ENCODE measurements around the gene TBX21.

Gene TBX21

GRCh38 chr17:47721725-47722124 is 11.3 kb upstream of the TBX21 start:
- no peak overlapping the region for H4K91ac ChIP-seq (ENCODE audit: low read depth, low read length)

GRCh38 chr17:47724705-47725104 is 8.3 kb upstream of the TBX21 start:
- no peaks in the 10 kb centered on the region for H3K79me1 ChIP-seq (ENCODE audit: low read length)
- H3K4ac ChIP-seq (ENCODE audit: low read depth, low read length): no peak overlapping the region
- no peak overlapping the region for H3K9ac ChIP-seq (ENCODE audit: low read length)
- H3K27ac ChIP-seq (ENCODE audit: low read depth, low read length): no peak overlapping the region
- H2AFZ ChIP-seq (ENCODE audit: insufficient read depth, low read length, poor library complexity): no peak overlapping the region
- H2BK12ac ChIP-seq (ENCODE audit: low read length): no peak overlapping the region
- no peak overlapping the region for H4K12ac ChIP-seq (ENCODE audit: low read depth, low read length)
- no peak overlapping the region for H4K91ac ChIP-seq (ENCODE audit: low read depth, low read length)
- H3K27me3 ChIP-seq (ENCODE audit: insufficient read depth, low read length): peaks cover 8% of the 10 kb centered on the region
- H2AK5ac ChIP-seq (ENCODE audit: low read length): no peak overlapping the region
- no peak overlapping the region for H3K4me3 ChIP-seq (ENCODE audit: low read depth, low read length)
- H3K4me2 ChIP-seq (ENCODE audit: low read length): no peak overlapping the region
- H2BK5ac ChIP-seq (ENCODE audit: low read depth, low read length, poor library complexity): no peak overlapping the region
- DNase-seq: no peak
- no peaks in the 10 kb centered on the region for H3K36me3 ChIP-seq (ENCODE audit: control insufficient read depth in 1 of 2, insufficient read depth in 2 of 2, low read length in 2 of 2)
- H3K14ac ChIP-seq (ENCODE audit: low read length): no peak overlapping the region
- H3K4me1 ChIP-seq (ENCODE audit: control insufficient read depth in 1 of 2, insufficient read depth in 2 of 2, low read length in 2 of 2): peaks cover 0 to 3% of the 10 kb centered on the region in 2 experiments
- no peak overlapping the region for H2BK120ac ChIP-seq (ENCODE audit: insufficient read depth, low read length, poor library complexity)
- H3K9me3 ChIP-seq (ENCODE audit: insufficient read depth, low read depth, low read length): peaks cover 2% of the 10 kb centered on the region
- H4K8ac ChIP-seq (ENCODE audit: low read depth, low read length): no peak overlapping the region
- no peaks in the 10 kb centered on the region for H3K79me2 ChIP-seq (ENCODE audit: control insufficient read depth, insufficient read depth, low read length, poor library complexity)
- no peak overlapping the region for H3K23ac ChIP-seq (ENCODE audit: low read length)
- WGBS (ENCODE audit: extremely low coverage, insufficient coverage, insufficient read length): no CpG with 5 or more reads among the region's 2 CpGs
- H3K18ac ChIP-seq (ENCODE audit: low read length): no peak overlapping the region

More at GRCh38 chr17:47721725-47722124, 11.3 kb upstream of the TBX21 start:
- no peak for DNase-seq
- Histone ChIP-seq H3K4ac (ENCODE audit: low read depth, low read length) (no peak overlapping the region), H3K9me3 (ENCODE audit: insufficient read depth, low read depth, low read length) (peaks cover 2% of the 10 kb centered on the region), H2BK120ac (ENCODE audit: insufficient read depth, low read length, poor library complexity) (no peak overlapping the region), H3K14ac (ENCODE audit: low read length) (no peak overlapping the region), H2AK5ac (ENCODE audit: low read length) (no peak overlapping the region), H3K36me3 (ENCODE audit: control insufficient read depth in 1 of 2, insufficient read depth in 2 of 2, low read length in 2 of 2) (no peaks in the 10 kb centered on the region), H3K27me3 (ENCODE audit: insufficient read depth, low read length) (peaks cover 8% of the 10 kb centered on the region), H4K12ac (ENCODE audit: low read depth, low read length) (no peak overlapping the region), H3K23ac (ENCODE audit: low read length) (no peak overlapping the region), H4K8ac (ENCODE audit: low read depth, low read length) (no peak overlapping the region), H3K4me3 (ENCODE audit: low read depth, low read length) (no peak overlapping the region), H3K27ac (ENCODE audit: low read depth, low read length) (no peak overlapping the region), H3K4me2 (ENCODE audit: low read length) (no peak overlapping the region), H2BK5ac (ENCODE audit: low read depth, low read length, poor library complexity) (no peak overlapping the region), H3K9ac (ENCODE audit: low read length) (no peak overlapping the region), H3K18ac (ENCODE audit: low read length) (no peak overlapping the region), H3K79me1 (ENCODE audit: low read length) (no peaks in the 10 kb centered on the region), H3K79me2 (ENCODE audit: control insufficient read depth, insufficient read depth, low read length, poor library complexity) (no peaks in the 10 kb centered on the region), H3K4me1 (ENCODE audit: control insufficient read depth in 1 of 2, insufficient read depth in 2 of 2, low read length in 2 of 2) (peaks cover 0 to 3% of the 10 kb centered on the region in 2 experiments), H2BK12ac (ENCODE audit: low read length) (no peak overlapping the region), H2AFZ (ENCODE audit: insufficient read depth, low read length, poor library complexity) (no peak overlapping the region)
- WGBS (ENCODE audit: extremely low coverage, insufficient coverage, insufficient read length): no CpG with 5 or more reads among the region's 8 CpGs

- H3K79me2 ChIP-seq (ENCODE audit: control insufficient read depth, insufficient read depth, low read length, poor library complexity): no peaks in the 10 kb centered on the region
- no peak overlapping the region for H2BK5ac ChIP-seq (ENCODE audit: low read depth, low read length, poor library complexity)
- no peak overlapping the region for H3K18ac ChIP-seq (ENCODE audit: low read length)
- no peaks in the 10 kb centered on the region for H3K36me3 ChIP-seq (ENCODE audit: control insufficient read depth in 1 of 2, insufficient read depth in 2 of 2, low read length in 2 of 2)
- WGBS (ENCODE audit: extremely low coverage, insufficient coverage, insufficient read length): no CpG with 5 or more reads among the region's 13 CpGs
- H3K23ac ChIP-seq (ENCODE audit: low read length): no peak overlapping the region
- H2AFZ ChIP-seq (ENCODE audit: insufficient read depth, low read length, poor library complexity): no peak overlapping the region
- no peaks in the 10 kb centered on the region for H3K79me1 ChIP-seq (ENCODE audit: low read length)
- H3K4me3 ChIP-seq (ENCODE audit: low read depth, low read length): no peak overlapping the region
- peaks cover 0 to 3% of the 10 kb centered on the region in 2 experiments for H3K4me1 ChIP-seq (ENCODE audit: control insufficient read depth in 1 of 2, insufficient read depth in 2 of 2, low read length in 2 of 2)
- no peak for DNase-seq
- H4K91ac ChIP-seq (ENCODE audit: low read depth, low read length): no peak overlapping the region
- H3K9me3 ChIP-seq (ENCODE audit: insufficient read depth, low read depth, low read length): peaks cover under 1% of the 10 kb centered on the region
- no peak overlapping the region for H4K8ac ChIP-seq (ENCODE audit: low read depth, low read length)
- H3K4ac ChIP-seq (ENCODE audit: low read depth, low read length): no peak overlapping the region
- H2BK120ac ChIP-seq (ENCODE audit: insufficient read depth, low read length, poor library complexity): no peak overlapping the region
- no peak overlapping the region for H3K14ac ChIP-seq (ENCODE audit: low read length)
- no peak overlapping the region for H2BK12ac ChIP-seq (ENCODE audit: low read length)
- no peak overlapping the region for H3K27ac ChIP-seq (ENCODE audit: low read depth, low read length)
- no peak overlapping the region for H2AK5ac ChIP-seq (ENCODE audit: low read length)
- no peak overlapping the region for H4K12ac ChIP-seq (ENCODE audit: low read depth, low read length)
- peaks cover 5% of the 10 kb centered on the region for H3K27me3 ChIP-seq (ENCODE audit: insufficient read depth, low read length)
- no peak overlapping the region for H3K4me2 ChIP-seq (ENCODE audit: low read length)
- no peak overlapping the region for H3K9ac ChIP-seq (ENCODE audit: low read length)
These were observed 7.5 kb upstream of the TBX21 start for GRCh38 chr17:47725446-47726111.

- DNase-seq: no peak
- WGBS (ENCODE audit: extremely low coverage, insufficient coverage, insufficient read length): no CpG with 5 or more reads among the region's 12 CpGs
These were observed 6.0 kb upstream of the TBX21 start for GRCh38 chr17:47726796-47727703.

More at GRCh38 chr17:47726796-47727703, 6.0 kb upstream of the TBX21 start:
- Histone ChIP-seq H2BK120ac (ENCODE audit: insufficient read depth, low read length, poor library complexity) (no peak overlapping the region), H4K8ac (ENCODE audit: low read depth, low read length) (no peak overlapping the region), H3K4me1 (ENCODE audit: control insufficient read depth in 1 of 2, insufficient read depth in 2 of 2, low read length in 2 of 2) (no peaks in the 10 kb centered on the region), H3K9ac (ENCODE audit: low read length) (no peak overlapping the region), H4K91ac (ENCODE audit: low read depth, low read length) (no peak overlapping the region), H3K79me2 (ENCODE audit: control insufficient read depth, insufficient read depth, low read length, poor library complexity) (no peaks in the 10 kb centered on the region), H2AFZ (ENCODE audit: insufficient read depth, low read length, poor library complexity) (no peak overlapping the region), H3K23ac (ENCODE audit: low read length) (no peak overlapping the region), H3K79me1 (ENCODE audit: low read length) (no peaks in the 10 kb centered on the region), H2BK5ac (ENCODE audit: low read depth, low read length, poor library complexity) (no peak overlapping the region), H3K4ac (ENCODE audit: low read depth, low read length) (no peak overlapping the region), H4K12ac (ENCODE audit: low read depth, low read length) (no peak overlapping the region), H3K36me3 (ENCODE audit: control insufficient read depth in 1 of 2, insufficient read depth in 2 of 2, low read length in 2 of 2) (no peaks in the 10 kb centered on the region), H3K27ac (ENCODE audit: low read depth, low read length) (no peak overlapping the region), H3K9me3 (ENCODE audit: insufficient read depth, low read depth, low read length) (no peaks in the 10 kb centered on the region), H3K4me3 (ENCODE audit: low read depth, low read length) (no peak overlapping the region), H2AK5ac (ENCODE audit: low read length) (no peak overlapping the region), H3K4me2 (ENCODE audit: low read length) (no peak overlapping the region), H3K18ac (ENCODE audit: low read length) (no peak overlapping the region), H2BK12ac (ENCODE audit: low read length) (no peak overlapping the region), H3K14ac (ENCODE audit: low read length) (no peak overlapping the region), H3K27me3 (ENCODE audit: insufficient read depth, low read length) (peaks cover 4% of the 10 kb centered on the region)

Data from trophoblast cell (in vitro differentiated cells and primary cell).